T-helper 1 cell treated with Interleukin-12 subunit alpha and Interleukin-12 subunit beta and Interleukin-4 antibody, amounts not matched to agents 30 ng/mL and 1 ng/mL, for 36 hours (primary cell): ENCODE measurements around the gene NET1. TPM values are rescaled to one million over a fixed set of nuclear protein-coding genes. Genes with fewer than 3 reads are reported as not detected.

ENCODE experiments used
- intact Hi-C: fragments of 100-400 bp; cut with micrococcal nuclease; formaldehyde crosslinking; loops from one replicate; pipeline ENCODE4 v1.15.1; 2024
- total RNA-seq: library from RNA; stranded (reverse); gene quantifications from 2 replicates; pipeline ENCODE4 v1.2.3, GENCODE V29; 2022

Gene NET1
- total RNA-seq, 1 donor from 2014 or later: 41.8 TPM

DNA sequence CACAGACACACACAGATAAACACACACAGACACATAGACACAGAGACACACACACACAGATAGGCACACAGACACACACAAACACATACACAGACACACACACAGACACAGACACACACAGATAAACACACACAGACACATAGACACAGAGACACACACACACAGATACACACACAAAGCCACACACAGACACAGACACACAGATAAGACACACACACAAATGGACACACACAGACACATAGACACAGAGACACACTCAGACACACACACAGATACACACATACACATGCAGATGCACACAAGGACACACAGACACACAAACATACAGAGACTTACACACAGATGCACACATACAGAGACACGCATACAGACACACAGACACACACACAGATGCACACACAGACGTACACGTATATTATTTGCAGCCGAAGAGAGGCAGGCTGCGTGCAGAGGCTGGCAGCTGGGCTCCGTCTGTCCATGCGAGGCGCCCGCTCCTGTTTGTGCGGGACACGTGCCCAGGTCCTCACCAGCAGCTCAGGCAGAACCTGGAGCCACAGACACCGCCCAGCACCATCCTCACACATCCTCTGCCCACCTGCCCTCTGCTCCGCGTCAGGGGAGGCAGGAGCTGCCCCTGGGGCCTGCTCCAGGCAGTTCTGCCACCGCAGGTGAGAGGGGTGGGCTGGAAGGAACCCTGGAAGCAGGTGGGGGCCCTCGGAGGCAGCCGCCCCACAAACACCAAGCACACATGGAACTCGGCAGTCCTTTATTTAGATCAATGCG lies 85.8 kb downstream of the NET1 start:
- intact Hi-C loops: no loop called here

- intact Hi-C loops: no loop called here
Observed at GRCh38 chr10:5498791-5499492, 86.6 kb downstream of the NET1 start.

- intact Hi-C loops: no loop called here
Observed at GRCh38 chr10:5499493-5500140, 87.3 kb downstream of the NET1 start, which contains the start of gene CALML5. CALML5 (minus strand) TSS chr10:5499570; CDS start chr10:5499438, 132 bp downstream.

GRCh38 chr10:5500162-5500670 lies 87.9 kb downstream of the NET1 start:
- intact Hi-C loops: no loop called here

DNA sequence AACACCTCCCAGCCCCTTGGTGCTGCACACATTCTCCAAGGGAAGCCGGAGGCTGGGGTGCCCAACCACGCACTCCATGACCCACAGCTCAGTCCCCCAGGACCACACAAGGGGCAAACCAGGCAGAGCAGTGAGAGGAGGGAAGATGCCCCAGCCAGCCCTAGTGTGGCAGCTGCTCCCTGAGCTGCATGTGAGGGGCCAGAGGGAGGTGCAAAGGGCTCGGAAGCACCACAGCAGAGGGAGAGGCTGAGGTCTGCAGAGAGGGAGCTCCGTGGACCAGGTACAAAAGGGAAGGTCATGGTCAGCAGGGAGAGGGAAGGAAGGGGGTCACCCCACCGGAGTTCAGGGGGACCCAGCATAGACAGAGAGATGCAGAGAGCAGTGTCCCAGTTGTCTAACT lies 88.6 kb downstream of the NET1 start:
- intact Hi-C loops: no loop called here

GRCh38 chr10:5502061-5502521 lies 89.7 kb downstream of the NET1 start:
- intact Hi-C loops: no loop called here

- intact Hi-C loops: no loop called here
Observed at GRCh38 chr10:5502571-5503476, 90.5 kb downstream of the NET1 start.

GRCh38 chr10:5503477-5503835 lies 91.1 kb downstream of the NET1 start:
- intact Hi-C loops: no loop called here

- intact Hi-C loops: no loop called here
Observed at GRCh38 chr10:5504146-5505072, 92.1 kb downstream of the NET1 start.

GRCh38 chr10:5506246-5506645 lies 93.9 kb downstream of the NET1 start:
- intact Hi-C loops: no loop called here

GRCh38 chr10:5506751-5507648 lies 94.6 kb downstream of the NET1 start:
- intact Hi-C loops: no loop called here

DNA sequence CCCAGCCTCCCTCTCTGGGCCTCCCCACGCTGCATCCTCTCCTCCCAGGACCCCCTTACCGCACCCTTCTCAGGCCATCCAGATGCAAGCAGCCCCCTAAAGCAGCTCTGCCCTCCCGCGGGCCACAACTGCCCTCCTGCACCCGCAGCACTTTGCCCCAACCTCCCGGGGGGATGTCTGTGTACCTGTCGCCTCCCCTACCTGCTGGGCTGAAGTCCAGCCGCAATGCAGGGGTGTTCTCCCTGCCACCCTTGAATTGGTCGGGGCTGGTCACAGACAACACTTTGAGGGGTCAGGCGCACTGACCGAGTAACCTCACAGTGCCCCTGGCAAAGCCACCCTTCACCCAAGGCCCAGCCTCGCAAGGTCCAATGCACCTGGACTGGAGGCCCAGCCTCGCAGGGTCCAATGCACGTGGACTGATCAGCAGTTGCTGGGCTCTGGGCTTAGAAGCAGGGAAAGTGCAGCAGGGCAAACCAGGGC lies 95.3 kb downstream of the NET1 start:
- intact Hi-C loops: no loop called here

DNA sequence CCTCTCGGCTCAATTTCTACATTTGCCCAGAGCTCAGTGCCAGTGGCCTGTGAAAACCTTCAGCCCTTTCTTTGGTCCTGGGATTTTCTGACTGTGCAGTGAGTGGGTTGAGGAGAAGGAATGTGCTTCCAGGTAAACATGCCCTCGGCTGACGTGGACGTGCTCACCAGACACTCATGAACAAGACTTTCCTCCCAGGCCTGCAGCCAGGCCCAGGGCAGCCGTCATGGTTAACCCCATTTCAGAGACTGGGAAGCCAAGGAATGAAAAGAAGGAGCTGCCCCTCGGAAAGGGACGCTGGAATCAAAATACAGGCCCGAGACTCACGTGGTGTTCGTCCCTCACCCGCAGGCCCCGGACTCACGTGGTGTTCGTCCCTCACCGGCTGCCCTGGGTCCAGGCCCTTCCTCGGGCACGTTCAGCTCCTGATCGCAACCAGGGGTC lies 95.8 kb downstream of the NET1 start:
- intact Hi-C loops: no loop called here

Other genes starting within 250 kb of the NET1 start
- 1.4 and 1.9 TPM in 2 replicates for gene AKR1C8, start 227.4 kb upstream of the NET1 start, total RNA-seq
- gene AKR1C4, start 215.7 kb upstream of the NET1 start, total RNA-seq: not detected in 2 replicates
- not detected in 2 replicates for gene UCN3, start 47.6 kb upstream of the NET1 start, total RNA-seq
- not detected in 2 replicates for gene TUBAL3, start 7.7 kb upstream of the NET1 start, total RNA-seq
- gene CALML5, start 87.0 kb downstream of the NET1 start, total RNA-seq: not detected in 2 replicates
- gene CALML3, start 112.4 kb downstream of the NET1 start, total RNA-seq: not detected in 2 replicates